ENCODE results near the gene TRMT1. TPM values are rescaled to one million over a fixed set of nuclear protein-coding genes. Genes with fewer than 3 reads are reported as not detected.
A peak's percentile ranks its signal among the peaks of the same experiment; 100 is the strongest.

TRMT1 gene
- total and polyA plus RNA-seq, 4 donors: 14.4 to 48.2 (median 43.8) TPM

GRCh38 chr19:13100841-13101589 is 15.5 kb downstream of the TRMT1 start:
- ATAC-seq (ENCODE audit: insufficient read depth, low FRiP score): no peak
- H3K36me3 ChIP-seq (ENCODE audit: control insufficient read depth in 4 of 4, insufficient read depth in 4 of 4, low read length in 4 of 4): peaks cover 0 to 12% (median 4%) of the 10 kb centered on the region in 4 donors
- no peaks in the 10 kb centered on the region for H3K9me3 ChIP-seq (ENCODE audit: control insufficient read depth in 4 of 4, insufficient read depth in 3 of 4, low read length in 3 of 4)
- DNase-seq: no peak
- 29 to 48% methylated on average over 17 to 18 of the region's 18 CpGs for WGBS, 2 donors
- no peaks in the 10 kb centered on the region for H3K27me3 ChIP-seq (ENCODE audit: control insufficient read depth in 3 of 3, insufficient read depth in 3 of 3, low read length in 2 of 3)
- peak overlapping the region in 1 of 2 donors; percentile 66 for H3K27ac ChIP-seq (ENCODE audit: low read depth in 1 of 2, low read length in 1 of 2)
- H3K9ac ChIP-seq (ENCODE audit: insufficient read depth in 1 of 2, low read length in 2 of 2): no peak overlapping the region
- TF ChIP-seq CTCF (IDR thresholded peaks at IDR 0.05; ENCODE audit: control extremely low read depth, extremely low read depth): peak; percentile 24
- H3K4me1 ChIP-seq (ENCODE audit: control insufficient read depth in 5 of 5, insufficient read depth in 5 of 5, low read length in 5 of 5): peaks cover 0 to 26% (median 3%) of the 10 kb centered on the region in 5 donors
- no peak overlapping the region for H3K4me3 ChIP-seq

GRCh38 chr19:13100031-13100588 is 16.4 kb downstream of the TRMT1 start:
- H3K4me3 ChIP-seq: no peak overlapping the region
- ATAC-seq (ENCODE audit: insufficient read depth, low FRiP score): no peak
- no peak for TF ChIP-seq CTCF (IDR thresholded peaks at IDR 0.05; ENCODE audit: control extremely low read depth, extremely low read depth)
- peaks cover 0 to 26% (median 5%) of the 10 kb centered on the region in 5 donors for H3K4me1 ChIP-seq (ENCODE audit: control insufficient read depth in 5 of 5, insufficient read depth in 5 of 5, low read length in 5 of 5)
- peaks cover 3 to 13% (median 5%) of the 10 kb centered on the region in 4 donors for H3K36me3 ChIP-seq (ENCODE audit: control insufficient read depth in 4 of 4, insufficient read depth in 4 of 4, low read length in 4 of 4)
- peak overlapping the region; percentile 87 to 96 for H3K27ac ChIP-seq (ENCODE audit: low read depth in 1 of 2, low read length in 1 of 2)
- DNase-seq: no peak
- no peaks in the 10 kb centered on the region for H3K9me3 ChIP-seq (ENCODE audit: control insufficient read depth in 4 of 4, insufficient read depth in 3 of 4, low read length in 3 of 4)
- no peaks in the 10 kb centered on the region for H3K27me3 ChIP-seq (ENCODE audit: control insufficient read depth in 3 of 3, insufficient read depth in 3 of 3, low read length in 2 of 3)
- H3K9ac ChIP-seq (ENCODE audit: insufficient read depth in 1 of 2, low read length in 2 of 2): no peak overlapping the region
- WGBS, 2 donors: 19 to 51% methylated on average over 12 of the region's 12 CpGs

GRCh38 chr19:13099073-13099999 is 17.2 kb downstream of the TRMT1 start:
- DNase-seq: peak; percentile 61 to 76 (median 70)

More at GRCh38 chr19:13099073-13099999, 17.2 kb downstream of the TRMT1 start:
- ATAC-seq (ENCODE audit: insufficient read depth, low FRiP score): peak; percentile 44
- H3K27ac ChIP-seq (ENCODE audit: low read depth in 1 of 2, low read length in 1 of 2): peak overlapping the region; percentile 87 to 96
- no peaks in the 10 kb centered on the region for H3K9me3 ChIP-seq (ENCODE audit: control insufficient read depth in 4 of 4, insufficient read depth in 3 of 4, low read length in 3 of 4)
- WGBS, 2 donors: 12 to 15% methylated on average over 72 to 77 of the region's 77 CpGs
- peaks cover 0 to 26% (median 5%) of the 10 kb centered on the region in 5 donors for H3K4me1 ChIP-seq (ENCODE audit: control insufficient read depth in 5 of 5, insufficient read depth in 5 of 5, low read length in 5 of 5)
- H3K4me3 ChIP-seq: peak overlapping the region; percentile 22
- TF ChIP-seq CTCF (IDR thresholded peaks at IDR 0.05; ENCODE audit: control extremely low read depth, extremely low read depth): no peak
- no peaks in the 10 kb centered on the region for H3K27me3 ChIP-seq (ENCODE audit: control insufficient read depth in 3 of 3, insufficient read depth in 3 of 3, low read length in 2 of 3)
- H3K36me3 ChIP-seq (ENCODE audit: control insufficient read depth in 4 of 4, insufficient read depth in 4 of 4, low read length in 4 of 4): peaks cover 3 to 16% (median 3%) of the 10 kb centered on the region in 4 donors
- H3K9ac ChIP-seq (ENCODE audit: insufficient read depth in 1 of 2, low read length in 2 of 2): no peak overlapping the region
